DND-41 (cell line): Measurements from ENCODE around the gene TSTD2.

Source experiments
- EZH2 ChIP-seq: IDR thresholded peaks from 3 replicates; pipeline ENCODE4 v1.6.1; 2012; ENCODE audit warnings: borderline replicate concordance, low read depth, mild to moderate bottlenecking, moderate library complexity, low read length, inconsistent platforms; ENCODE audit not compliant: severe bottlenecking
- TF ChIP-seq, protein P1 (sequence below): IDR thresholded peaks from 2 replicates; pipeline ENCODE4 v1.5.1; 2012; ENCODE audit warnings: borderline replicate concordance, low read length, moderate library complexity, mild to moderate bottlenecking; ENCODE audit not compliant: poor library complexity, severe bottlenecking; ENCODE audit errors: extremely low read depth

DNA sequence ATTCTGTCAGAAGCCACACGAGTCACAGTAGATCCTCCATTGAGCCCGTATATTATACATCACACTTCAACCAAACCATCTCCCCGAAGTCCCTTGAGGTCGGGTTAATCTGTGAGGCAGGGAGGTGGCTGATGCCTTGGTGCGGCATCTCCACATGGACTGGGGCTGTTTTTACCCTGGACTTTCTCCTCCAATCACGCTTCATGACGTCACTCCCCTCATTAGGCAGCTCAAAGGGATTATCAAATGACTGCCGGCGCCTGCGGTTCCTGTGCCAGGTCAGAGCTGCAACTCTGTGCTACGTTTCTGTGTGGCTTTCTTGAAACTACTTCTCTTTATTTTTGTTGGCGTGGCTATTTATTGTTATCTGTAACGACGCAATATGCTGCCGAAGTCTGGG is 78.0 kb downstream of the TSTD2 start:
- TF ChIP-seq, protein P1, sequence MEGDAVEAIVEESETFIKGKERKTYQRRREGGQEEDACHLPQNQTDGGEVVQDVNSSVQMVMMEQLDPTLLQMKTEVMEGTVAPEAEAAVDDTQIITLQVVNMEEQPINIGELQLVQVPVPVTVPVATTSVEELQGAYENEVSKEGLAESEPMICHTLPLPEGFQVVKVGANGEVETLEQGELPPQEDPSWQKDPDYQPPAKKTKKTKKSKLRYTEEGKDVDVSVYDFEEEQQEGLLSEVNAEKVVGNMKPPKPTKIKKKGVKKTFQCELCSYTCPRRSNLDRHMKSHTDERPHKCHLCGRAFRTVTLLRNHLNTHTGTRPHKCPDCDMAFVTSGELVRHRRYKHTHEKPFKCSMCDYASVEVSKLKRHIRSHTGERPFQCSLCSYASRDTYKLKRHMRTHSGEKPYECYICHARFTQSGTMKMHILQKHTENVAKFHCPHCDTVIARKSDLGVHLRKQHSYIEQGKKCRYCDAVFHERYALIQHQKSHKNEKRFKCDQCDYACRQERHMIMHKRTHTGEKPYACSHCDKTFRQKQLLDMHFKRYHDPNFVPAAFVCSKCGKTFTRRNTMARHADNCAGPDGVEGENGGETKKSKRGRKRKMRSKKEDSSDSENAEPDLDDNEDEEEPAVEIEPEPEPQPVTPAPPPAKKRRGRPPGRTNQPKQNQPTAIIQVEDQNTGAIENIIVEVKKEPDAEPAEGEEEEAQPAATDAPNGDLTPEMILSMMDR = no peak
- TF ChIP-seq EZH2 = no peak
